ENCODE results near the gene RPAP3. TPM values are rescaled to one million over a fixed set of nuclear protein-coding genes. Genes with fewer than 3 reads are reported as not detected.
"Not testable (repeated sequence)": the region's sequence is repeated elsewhere in the genome, so short reads cannot be mapped to it uniquely, and the experiment has no call there.

RPAP3 gene
- total RNA-seq, 1 experiment from 2014 or later, result 67.7 TPM

DNA sequence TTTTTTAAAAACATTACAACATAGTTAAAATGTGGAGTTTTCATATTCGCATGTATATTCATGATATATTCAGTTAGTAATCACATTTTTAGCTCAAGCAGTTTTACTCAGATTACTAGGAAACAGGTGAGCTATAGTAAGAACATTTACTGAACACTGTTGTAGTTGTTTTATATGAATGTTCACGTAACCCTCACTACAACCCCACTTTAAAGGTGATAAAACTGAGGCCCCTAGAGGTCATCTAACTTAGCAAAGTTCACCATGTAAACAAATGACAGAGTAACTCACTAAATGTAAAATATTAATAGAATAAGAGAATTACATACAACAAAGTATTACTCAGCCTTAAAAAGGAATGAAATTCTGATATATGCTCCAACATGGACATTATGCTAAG lies 26.0 kb downstream of the RPAP3 start:
- H3K9me3 Mint-ChIP-seq (ENCODE audit: unreplicated experiment), result no peaks in the 10 kb centered on the region
- CTCF ChIA-PET, result no interaction called here

DNA sequence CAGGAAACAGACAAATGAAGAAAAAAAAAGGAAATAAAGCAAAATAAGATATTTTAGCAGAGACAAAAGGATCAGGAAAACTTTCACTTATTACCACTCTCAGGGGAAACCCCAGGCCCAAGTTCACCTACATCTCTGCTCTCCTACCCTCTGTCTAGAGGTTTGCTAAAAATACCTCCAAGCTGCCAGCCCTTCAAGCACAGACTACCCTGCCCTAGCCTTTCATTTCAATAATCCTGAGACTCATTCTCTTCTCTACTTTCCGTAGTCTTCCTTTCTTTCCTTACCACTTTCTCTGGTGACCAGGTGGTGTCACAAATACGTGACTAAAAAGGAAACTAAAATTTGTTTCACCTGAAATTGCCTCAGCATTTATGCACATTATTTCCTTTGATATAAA lies 33.8 kb downstream of the RPAP3 start:
- DNase-seq, result no peak
- peaks cover 49% of the 10 kb centered on the region for H3K36me3 Mint-ChIP-seq (ENCODE audit: insufficient read depth, unreplicated experiment)
- H3K36me3 ChIP-seq (ENCODE audit: control insufficient read depth, insufficient read depth, low read length), result no peaks in the 10 kb centered on the region
- POLR2A ChIA-PET, result no interaction called here
- H3K27me3 Mint-ChIP-seq (ENCODE audit: insufficient read depth, unreplicated experiment), result no peaks in the 10 kb centered on the region
- no peaks in the 10 kb centered on the region for H3K9me3 ChIP-seq
- no peaks in the 10 kb centered on the region for H3K4me1 Mint-ChIP-seq (ENCODE audit: low read depth, unreplicated experiment)
- H3K4me3 ChIP-seq (ENCODE audit: low read depth, low read length), result no peak overlapping the region
- no peak overlapping the region for H3K4me3 Mint-ChIP-seq (ENCODE audit: unreplicated experiment)
- H3K9me3 Mint-ChIP-seq (ENCODE audit: unreplicated experiment), result no peaks in the 10 kb centered on the region
- H3K27me3 ChIP-seq (replicated peaks; ENCODE audit: control insufficient read depth, insufficient read depth, low read length), result no peaks in the 10 kb centered on the region
- intact Hi-C loops (cut with micrococcal nuclease; ENCODE audit: unreplicated experiment), result no loop called here
- H3K4me1 ChIP-seq, result no peaks in the 10 kb centered on the region
- no peak overlapping the region for H3K27ac Mint-ChIP-seq (ENCODE audit: unreplicated experiment)
- TF ChIP-seq, protein P1, sequence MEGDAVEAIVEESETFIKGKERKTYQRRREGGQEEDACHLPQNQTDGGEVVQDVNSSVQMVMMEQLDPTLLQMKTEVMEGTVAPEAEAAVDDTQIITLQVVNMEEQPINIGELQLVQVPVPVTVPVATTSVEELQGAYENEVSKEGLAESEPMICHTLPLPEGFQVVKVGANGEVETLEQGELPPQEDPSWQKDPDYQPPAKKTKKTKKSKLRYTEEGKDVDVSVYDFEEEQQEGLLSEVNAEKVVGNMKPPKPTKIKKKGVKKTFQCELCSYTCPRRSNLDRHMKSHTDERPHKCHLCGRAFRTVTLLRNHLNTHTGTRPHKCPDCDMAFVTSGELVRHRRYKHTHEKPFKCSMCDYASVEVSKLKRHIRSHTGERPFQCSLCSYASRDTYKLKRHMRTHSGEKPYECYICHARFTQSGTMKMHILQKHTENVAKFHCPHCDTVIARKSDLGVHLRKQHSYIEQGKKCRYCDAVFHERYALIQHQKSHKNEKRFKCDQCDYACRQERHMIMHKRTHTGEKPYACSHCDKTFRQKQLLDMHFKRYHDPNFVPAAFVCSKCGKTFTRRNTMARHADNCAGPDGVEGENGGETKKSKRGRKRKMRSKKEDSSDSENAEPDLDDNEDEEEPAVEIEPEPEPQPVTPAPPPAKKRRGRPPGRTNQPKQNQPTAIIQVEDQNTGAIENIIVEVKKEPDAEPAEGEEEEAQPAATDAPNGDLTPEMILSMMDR (IDR thresholded peaks at IDR 0.05; ENCODE audit: insufficient read depth in 1 of 2, low read depth in 1 of 2, low read length in 1 of 2, severe bottlenecking in 1 of 2, unreplicated experiment in 1 of 2), result no peak
- no TSS peak for BruUV-seq (replicated peaks)
- CTCF ChIA-PET, result no interaction called here

More for the DNA sequence above, 26.0 kb downstream of the RPAP3 start:
- H3K36me3 Mint-ChIP-seq (ENCODE audit: insufficient read depth, unreplicated experiment), result peaks cover 56% of the 10 kb centered on the region
- no TSS peak for BruUV-seq (replicated peaks)
- H3K4me1 Mint-ChIP-seq (ENCODE audit: low read depth, unreplicated experiment), result no peaks in the 10 kb centered on the region
- no peak overlapping the region for H3K27ac Mint-ChIP-seq (ENCODE audit: unreplicated experiment)
- no peaks in the 10 kb centered on the region for H3K9me3 ChIP-seq
- TF ChIP-seq, protein P1 (IDR thresholded peaks at IDR 0.05; ENCODE audit: insufficient read depth in 1 of 2, low read depth in 1 of 2, low read length in 1 of 2, severe bottlenecking in 1 of 2, unreplicated experiment in 1 of 2), result no peak
- H3K4me1 ChIP-seq, result no peaks in the 10 kb centered on the region
- H3K4me3 Mint-ChIP-seq (ENCODE audit: unreplicated experiment), result no peak overlapping the region
- no peaks in the 10 kb centered on the region for H3K27me3 ChIP-seq (replicated peaks; ENCODE audit: control insufficient read depth, insufficient read depth, low read length)
- no peak overlapping the region for H3K4me3 ChIP-seq (ENCODE audit: low read depth, low read length)
- H3K27me3 Mint-ChIP-seq (ENCODE audit: insufficient read depth, unreplicated experiment), result no peaks in the 10 kb centered on the region
- H3K36me3 ChIP-seq (ENCODE audit: control insufficient read depth, insufficient read depth, low read length), result no peaks in the 10 kb centered on the region
- DNase-seq, result no peak
- intact Hi-C loops (cut with micrococcal nuclease; ENCODE audit: unreplicated experiment), result no loop called here
- POLR2A ChIA-PET, result no interaction called here

DNA sequence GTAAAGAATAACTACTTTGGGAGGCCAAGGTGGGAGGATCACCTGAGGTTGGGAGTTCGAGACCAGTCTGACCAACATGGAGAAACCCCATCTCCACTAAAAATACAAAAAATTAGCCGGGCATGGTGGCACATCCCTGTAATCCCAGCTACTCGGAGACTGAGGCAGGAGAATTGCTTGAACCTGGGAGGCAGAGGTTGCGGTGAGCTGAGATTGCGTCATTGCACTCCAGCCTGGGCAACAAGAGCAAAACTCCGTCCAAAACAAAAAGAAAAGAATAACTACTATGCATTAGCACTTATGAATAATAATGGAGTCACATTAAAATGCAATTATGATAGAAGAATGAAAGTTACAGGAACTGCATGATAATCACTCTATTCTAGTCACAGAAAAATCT lies 37.9 kb downstream of the RPAP3 start:
- H3K4me1 Mint-ChIP-seq (ENCODE audit: low read depth, unreplicated experiment); H3K27me3 Mint-ChIP-seq (ENCODE audit: insufficient read depth, unreplicated experiment); CTCF ChIA-PET; intact Hi-C loops (cut with micrococcal nuclease; ENCODE audit: unreplicated experiment); H3K4me3 Mint-ChIP-seq (ENCODE audit: unreplicated experiment); H3K4me1 ChIP-seq; DNase-seq; POLR2A ChIA-PET; H3K27me3 ChIP-seq (replicated peaks; ENCODE audit: control insufficient read depth, insufficient read depth, low read length); BruUV-seq (replicated peaks); H3K9me3 Mint-ChIP-seq (ENCODE audit: unreplicated experiment); H3K4me3 ChIP-seq (ENCODE audit: low read depth, low read length); H3K36me3 ChIP-seq (ENCODE audit: control insufficient read depth, insufficient read depth, low read length); H3K27ac Mint-ChIP-seq (ENCODE audit: unreplicated experiment); H3K9me3 ChIP-seq: not testable (repeated sequence)
- peaks cover 54% of the 10 kb centered on the region for H3K36me3 Mint-ChIP-seq (ENCODE audit: insufficient read depth, unreplicated experiment)
